GM18909 (cell line): ENCODE measurements around the gene ADGRD2.

ENCODE experiments used
- ATAC-seq: cut with Tn5 transposase; IDR thresholded peaks from one replicate; pipeline ENCODE4 v1.9.1; 2021; ENCODE audit warnings: mild to moderate bottlenecking; ENCODE audit not compliant: unreplicated experiment, poor library complexity

The ADGRD2 gene

DNA sequence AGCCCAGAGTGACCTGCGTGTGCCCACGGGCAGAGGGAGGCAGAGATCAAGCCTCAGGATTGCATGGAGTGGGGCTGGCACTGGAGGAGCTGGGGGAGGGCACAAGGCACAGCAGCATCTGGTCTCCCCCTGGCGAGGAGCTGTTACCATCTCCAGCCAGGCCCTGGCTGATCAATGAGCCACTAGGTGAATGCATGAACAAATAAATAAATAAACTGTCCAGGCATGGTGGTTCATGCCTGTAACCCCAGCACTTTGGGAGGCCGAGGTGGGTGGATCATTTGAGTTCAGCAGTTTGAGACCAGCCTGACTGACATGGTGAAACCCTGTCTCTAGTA is 20.8 kb upstream of the ADGRD2 start:
- no peak for ATAC-seq

DNA sequence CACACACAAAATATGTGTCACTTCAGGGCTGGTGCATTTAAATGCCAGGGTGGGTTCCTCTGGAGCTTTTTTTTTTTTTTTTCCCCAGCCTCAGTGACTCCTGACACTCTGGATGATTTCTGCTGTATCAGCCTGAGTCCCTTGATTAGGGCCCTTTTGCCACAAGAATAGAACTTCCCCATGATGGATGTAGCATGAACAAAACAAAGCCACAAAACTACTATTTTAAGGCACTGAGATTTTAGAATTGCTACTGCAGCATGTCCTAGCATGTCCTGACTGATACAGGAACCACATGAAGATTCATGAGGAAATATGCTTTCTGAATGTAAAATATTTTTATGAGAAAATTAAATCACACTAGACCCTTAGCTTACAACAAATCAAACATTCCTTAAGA is 13.9 kb upstream of the ADGRD2 start:
- ATAC-seq, result no peak

DNA sequence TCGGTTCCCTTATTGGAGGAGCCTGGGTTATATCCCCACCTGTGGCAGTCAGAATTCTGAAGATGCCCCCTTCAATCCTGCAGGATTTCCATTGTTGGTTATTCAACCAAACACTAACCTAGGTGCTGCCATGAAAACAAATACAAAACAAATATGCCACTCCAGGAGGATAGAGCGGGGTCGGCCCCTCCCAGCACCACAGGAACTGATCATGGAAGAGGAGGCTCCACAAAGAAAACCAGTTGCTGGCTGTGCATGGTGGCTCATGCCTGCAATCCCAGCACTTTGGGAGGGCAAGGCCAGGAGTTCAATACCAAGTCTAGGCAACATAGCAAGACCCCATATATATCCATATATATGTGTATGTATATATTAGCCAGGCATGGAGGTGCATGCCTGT is 13.2 kb upstream of the ADGRD2 start:
- no peak for ATAC-seq

DNA sequence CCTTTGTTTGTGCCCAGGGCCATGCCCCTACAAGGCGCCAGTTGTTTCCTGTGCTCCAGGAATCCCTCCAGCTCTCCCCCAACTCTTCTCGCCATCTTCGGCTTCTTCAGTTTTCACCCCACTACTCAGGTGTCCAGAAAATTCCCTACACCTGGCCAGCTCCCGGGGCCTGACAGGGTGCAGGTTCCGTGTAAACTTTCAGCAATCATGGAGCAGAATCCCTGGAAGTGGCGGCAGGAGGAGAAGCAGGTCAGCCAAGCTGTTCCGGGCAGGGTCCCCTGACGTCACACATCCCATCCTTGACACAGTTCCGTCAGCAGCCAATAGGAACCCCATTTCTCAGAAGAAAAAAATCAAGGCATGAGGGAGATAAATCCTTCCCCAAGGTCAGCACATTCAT is 12.2 kb upstream of the ADGRD2 start:
- ATAC-seq, result no peak

DNA sequence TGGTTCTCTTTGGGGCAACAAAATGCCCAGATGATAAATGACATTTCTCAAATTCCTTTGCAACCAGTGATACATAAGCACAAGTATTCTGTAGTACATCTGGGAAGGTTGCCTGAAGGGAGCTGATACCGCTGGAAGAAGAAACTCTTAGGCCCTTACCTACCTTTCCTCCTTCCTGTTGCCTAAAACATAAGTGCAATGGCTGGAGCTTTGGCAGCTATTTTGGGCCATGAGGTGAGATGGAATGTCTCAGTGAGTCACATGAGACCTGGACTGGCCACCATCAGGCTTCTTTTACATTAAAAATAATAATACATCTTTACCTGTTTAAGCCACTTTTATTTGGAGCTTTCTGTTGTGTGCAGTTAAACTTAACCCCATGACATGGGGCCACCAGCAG is 11.2 kb upstream of the ADGRD2 start:
- no peak for ATAC-seq

DNA sequence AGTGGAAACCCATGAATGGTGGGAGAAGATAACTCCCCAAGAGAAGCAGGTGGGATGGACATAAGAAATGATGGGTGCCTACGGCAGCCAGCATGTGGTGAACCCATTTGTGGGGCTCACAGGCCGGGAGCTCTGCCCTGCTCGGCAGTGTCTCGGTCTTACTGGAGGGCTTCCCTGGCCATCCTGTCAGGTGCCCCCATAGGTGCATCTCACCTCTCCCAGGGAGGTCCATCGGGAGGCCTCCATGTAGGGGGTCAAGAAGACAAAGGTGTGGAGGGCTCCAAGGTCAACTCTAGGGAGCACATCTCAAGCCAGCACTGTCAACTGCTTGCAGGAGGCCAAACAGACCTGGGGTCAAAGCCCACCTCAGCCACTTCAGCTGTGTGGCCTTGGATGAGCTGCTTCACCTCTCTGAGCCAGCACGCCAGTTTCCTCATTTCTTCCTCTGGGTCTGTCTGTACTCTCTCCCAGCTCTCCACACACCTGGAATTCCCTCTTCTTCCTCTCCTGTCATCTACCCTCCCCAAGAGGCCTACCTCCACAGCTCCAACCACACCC is 10.5 kb upstream of the ADGRD2 start:
- ATAC-seq, result no peak

DNA sequence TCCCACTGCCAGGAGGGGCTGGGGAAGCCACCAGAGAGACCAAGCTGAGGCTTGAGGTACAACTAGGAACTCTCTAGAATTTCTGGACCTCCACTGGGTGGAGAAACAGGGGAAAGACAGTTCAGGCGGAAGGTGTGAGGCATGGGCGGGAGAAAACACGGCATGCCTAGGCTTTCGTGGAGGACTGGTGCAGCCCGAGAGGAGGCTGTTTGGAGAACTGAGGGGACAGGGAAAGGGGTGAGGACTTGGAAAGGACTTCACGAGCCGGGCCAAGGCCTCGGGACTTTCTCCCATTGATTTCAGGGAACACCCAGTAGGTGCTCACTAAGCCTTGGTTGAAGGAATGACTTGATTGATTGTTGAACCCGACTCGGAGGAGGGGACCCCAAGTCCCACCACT is 9.5 kb upstream of the ADGRD2 start:
- no peak for ATAC-seq

DNA sequence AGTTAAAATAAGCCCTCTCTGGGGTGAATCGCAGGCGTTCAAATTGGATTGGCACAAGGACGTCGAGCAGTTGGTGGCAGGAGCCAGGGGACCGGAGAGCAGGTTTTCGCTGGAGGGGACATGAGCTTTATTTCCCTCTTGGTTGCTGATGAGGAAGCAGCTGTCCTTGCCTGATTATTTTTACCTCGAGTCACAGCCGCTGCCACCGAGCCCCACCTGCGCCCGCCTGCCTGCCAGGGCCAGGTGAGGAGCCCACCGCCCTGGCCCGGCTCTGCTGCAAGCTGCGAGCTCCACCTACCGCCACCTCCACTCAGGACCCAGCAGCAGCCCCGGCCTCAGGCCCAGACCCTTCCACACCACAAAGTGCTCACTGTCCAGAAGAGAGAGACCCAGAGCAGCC is 9.0 kb upstream of the ADGRD2 start:
- ATAC-seq, result no peak

DNA sequence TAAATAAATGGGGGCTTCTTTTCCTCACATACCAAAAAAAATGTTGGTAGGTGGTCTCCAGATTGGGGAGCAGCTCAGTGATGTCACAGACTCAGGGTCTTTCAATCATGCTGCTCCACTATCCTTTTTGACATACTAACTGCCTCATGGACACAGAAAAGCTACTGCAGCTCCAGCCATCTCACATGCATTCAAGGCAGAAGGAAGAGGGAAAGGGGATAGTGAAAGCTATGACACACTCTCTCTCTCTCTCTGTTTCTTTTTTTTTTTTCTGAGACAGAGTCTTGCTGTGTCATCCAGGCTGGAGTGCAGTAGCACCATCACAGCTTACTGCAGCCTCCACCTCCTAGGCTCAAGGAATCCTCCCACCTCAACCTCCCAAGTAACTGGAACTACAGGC is 7.9 kb upstream of the ADGRD2 start:
- no peak for ATAC-seq

DNA sequence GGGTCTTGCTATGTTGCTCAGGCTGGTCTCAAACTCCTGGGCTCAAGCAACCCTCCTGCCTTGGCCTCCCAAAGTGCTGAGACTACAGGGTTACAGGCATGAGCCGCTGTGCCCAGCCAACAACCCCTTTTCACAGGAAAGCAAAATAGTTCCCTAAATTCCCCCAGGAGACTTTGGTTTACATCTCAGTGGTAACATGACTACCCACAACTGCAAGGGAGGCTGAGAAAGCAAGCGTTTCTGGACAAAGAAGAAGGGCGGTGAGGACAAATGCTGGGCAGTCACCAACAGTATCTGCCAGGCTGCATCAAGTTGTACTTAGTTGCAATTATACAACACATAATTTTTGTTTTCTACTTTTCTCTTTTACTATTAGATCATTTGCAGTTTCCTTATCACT is 7.4 kb upstream of the ADGRD2 start:
- no peak for ATAC-seq

DNA sequence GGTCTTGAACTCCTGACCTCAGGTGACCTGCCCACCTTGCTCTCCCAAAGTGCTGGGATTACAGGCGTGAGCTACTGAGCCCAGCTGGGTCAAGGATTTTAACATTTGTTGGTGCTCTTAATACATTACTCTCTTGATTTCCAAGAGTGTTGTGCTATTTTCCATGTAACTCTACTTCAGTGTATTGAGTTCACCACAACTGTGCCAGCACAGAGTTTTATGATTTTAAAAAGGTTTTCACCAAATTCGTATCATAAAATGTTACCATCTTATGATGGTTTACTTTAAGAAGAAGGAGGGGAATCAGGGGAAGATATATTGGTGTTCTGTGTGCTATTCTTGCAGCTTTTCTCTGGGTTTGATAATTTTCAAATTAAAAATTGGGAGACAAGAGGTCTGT is 6.6 kb upstream of the ADGRD2 start:
- ATAC-seq, result no peak

DNA sequence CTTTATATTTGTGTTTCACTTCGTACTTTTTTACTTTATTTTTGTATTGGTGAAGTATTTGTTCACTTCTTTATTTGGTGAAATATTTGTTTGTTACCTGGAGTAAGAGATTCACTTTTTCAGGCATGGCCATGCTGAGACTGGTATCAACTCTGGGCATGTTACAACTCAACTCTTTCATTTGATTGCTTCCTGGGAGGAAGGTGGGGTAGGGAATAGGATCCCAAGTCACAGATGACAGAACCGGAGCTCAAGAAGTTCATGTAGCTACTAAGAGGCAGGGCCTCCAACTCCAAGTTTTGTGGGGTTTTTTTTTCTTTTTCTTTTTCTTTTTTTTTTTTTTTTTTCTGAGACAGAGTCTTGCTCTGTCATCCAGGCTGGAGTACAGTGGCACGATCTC is 6.1 kb upstream of the ADGRD2 start:
- ATAC-seq, result no peak

DNA sequence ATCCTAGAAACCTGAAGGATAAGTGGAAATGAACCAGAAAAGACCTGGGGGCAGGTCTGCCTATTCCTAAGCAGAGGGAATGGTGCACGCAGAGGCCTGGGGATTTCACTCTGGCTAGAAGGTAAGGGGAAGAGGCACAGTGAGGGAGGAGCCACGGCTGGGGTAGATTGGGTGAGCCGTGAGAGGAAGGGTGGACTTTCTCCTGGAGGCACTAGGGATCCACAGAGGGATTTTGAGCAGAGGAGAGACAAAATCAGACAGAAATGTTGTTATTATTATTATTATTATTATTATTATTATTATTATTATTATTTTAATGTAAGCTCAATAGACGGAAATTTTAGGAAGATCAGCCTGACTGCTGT is 3.0 kb upstream of the ADGRD2 start:
- ATAC-seq, result no peak

DNA sequence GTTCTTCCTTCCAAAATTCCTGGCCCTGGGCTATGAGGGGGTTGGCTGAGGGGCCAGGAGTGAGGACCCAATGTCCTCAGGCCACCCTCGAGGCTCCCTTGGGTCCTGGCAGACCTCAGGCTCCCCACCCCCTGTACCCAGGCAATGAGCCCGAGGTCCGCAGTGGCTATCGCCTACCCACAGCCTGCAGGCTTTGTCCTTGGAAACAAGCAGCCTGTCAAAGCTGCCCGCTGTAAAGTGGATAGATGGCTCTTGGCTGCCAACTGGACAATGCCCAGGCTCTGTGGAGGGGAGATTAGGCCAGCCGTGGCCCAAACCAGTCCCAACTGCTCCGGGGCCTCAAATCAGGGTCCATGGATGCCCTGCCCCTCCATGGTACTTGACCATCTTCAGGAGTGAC is 2.2 kb upstream of the ADGRD2 start:
- no peak for ATAC-seq

DNA sequence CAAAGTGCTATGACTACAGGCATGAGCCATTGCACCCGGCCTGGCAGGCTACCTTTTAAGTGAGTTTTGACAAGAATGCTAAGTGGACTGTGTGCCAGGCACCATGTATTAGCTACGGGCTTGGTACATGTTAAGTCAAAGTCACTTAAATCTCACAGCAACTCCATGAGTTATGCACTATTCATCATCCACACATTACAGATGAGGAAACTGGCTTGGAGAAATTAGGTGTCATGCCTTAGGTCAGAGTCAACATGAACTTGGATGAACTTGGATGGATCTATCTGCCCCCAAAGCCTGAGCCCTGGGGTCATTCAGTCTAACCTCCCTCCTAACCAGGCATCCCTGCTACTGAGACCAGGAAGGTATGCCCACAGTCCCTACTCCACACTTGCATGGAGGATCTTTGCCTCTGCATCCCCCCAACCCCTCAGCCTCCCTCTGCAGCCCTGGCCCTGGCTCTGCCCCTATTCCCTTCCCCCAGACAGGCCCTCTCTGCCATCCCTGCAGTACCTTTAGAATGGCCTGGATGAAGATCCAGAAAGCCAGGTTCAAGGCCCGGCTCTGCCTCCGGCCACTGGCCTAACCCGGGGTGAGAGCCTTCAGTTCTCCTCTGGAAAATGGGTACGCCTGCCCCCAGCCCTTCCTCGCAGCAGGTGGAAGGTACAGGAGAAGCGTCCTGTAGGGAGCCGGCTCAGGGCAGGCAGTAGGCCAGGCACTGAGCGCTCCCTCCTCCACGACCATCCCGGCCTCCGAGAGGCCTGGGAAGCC is 685 bp upstream of the ADGRD2 start:
- ATAC-seq, result no peak

DNA sequence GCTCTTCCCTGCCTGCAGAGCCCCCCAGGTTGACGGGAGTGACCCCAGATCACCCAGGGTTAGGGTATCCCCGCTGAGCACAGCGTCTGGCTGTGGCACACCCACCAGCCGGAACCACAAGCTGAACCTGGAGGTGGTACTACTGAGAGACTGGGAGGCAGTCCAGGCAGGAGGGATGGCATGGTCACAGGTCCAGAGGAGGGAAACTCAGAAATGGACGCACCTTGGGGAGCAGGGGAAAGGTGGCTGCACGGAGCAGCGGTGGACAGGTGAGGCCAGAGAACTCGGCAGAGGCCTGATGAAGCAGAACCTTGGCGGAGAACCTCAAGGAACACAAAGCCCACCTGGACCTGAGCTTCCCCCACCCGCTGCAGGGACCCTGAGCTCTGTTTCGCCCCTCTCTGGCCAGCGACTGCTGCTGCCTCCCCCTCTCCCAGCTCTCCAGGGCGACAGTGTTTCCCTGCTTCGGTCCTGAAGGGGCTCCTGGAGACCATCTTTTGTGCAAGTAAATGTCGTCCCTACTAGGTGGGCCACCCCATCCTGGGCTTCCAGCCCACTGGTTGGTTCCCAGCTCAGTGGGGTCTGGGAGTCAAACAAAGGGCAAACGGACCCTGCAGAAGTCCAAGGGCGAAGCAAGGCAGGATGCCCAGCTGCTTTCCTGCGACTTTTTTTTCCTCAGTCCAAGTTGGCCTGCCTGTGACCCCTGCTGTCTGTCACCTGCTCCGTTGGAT is 845 bp downstream of the ADGRD2 start:
- no peak for ATAC-seq

DNA sequence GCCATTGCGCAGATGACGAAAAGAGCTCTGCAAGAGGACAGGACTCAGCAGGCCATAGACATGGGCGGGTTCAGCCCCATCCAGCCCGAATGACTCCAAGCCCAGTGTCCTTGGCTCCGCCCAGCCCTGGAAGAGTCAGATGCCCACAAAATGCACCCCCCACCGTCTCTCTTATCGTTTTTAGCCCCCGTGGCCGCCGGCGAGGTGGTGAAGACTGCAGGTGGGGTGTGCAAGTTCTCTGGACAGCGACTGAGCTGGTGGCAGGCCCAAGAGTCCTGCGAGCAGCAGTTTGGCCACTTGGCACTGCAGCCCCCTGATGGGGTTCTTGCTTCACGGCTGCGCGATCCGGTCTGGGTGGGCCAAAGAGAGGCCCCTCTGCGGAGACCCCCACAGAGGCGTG is 2.1 kb downstream of the ADGRD2 start:
- ATAC-seq, result no peak

DNA sequence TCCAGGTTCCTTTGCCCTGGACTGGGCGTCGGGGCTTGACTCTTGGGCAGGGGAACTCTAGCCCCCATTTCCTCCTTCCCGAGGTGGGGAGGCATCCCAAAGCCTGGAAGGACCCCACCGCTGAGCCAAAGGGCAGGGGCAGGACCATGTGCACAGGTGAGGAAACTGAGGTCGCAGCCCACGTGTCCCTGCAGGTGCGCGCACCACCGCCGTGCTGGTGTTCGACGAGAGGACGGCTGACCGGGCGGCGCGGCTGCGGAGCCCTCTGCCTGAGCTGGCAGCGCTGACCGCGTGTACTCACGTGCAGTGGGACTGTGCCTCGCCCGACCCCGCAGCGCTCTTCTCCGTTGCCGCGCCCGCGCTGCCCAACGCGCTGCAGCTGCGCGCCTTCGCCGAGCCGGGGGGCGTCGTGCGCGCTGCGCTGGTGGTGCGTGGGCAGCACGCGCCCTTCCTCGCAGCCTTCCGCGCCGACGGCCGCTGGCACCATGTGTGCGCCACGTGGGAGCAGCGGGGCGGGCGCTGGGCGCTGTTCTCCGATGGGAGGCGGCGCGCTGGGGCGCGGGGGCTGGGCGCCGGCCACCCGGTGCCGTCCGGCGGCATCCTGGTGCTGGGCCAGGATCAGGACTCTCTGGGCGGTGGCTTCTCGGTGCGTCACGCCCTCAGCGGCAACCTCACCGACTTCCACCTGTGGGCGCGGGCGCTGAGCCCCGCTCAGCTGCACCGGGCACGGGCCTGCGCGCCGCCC is 2.8 kb downstream of the ADGRD2 start:
- no peak for ATAC-seq

DNA sequence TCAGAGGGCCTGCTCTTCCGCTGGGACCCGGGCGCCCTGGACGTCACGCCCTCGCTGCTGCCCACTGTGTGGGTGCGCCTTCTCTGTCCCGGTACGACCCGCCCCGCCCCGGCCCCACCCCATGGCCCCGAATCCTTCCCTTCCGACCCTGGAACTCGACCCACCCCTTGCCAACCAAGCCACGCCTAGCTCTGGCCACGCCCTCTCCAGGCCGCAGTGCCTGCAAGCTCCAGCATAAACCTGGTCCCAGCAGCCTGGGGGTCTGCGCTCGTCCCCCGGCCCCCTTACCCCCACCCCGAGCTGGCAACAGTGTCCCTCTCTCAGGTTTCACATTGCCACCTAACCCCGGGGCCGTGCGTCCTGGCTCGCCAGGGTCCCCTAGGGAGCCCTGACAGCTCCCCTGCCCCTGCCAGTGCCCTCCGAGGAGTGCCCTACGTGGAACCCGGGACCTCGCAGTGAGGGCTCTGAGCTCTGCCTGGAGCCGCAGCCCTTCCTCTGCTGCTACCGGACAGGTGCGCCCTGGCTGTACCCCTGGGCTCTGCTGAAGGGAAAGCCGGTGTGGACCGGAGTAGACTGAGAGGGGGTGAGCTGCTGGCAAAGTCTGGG is 3.4 kb downstream of the ADGRD2 start:
- no peak for ATAC-seq

DNA sequence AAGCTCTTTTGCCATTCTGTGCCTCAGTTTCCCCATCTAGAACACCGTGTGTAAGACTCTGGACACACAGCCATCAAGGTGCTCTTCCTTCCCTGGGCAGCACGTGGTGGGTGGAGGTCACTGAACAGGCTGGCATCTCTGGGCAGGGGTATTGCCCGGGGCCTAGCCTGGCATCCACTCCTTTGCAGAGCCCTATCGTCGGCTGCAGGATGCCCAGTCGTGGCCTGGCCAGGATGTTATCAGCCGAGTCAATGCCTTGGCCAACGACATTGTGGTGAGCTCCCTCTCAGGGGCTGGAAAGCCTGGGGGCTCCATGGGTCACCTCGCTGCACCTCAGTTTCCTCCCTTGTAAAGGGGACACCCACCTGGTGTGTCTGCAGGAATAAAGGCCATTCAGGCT is 4.0 kb downstream of the ADGRD2 start:
- ATAC-seq, result no peak
